Tibial nerve (tissue), 4 donors: ENCODE data around the gene EYS. TPM values are rescaled to one million over a fixed set of nuclear protein-coding genes. Genes with fewer than 3 reads are reported as not detected.

ENCODE experiments used
- DNase-seq, 2 donors: peaks; one replicate each; pipeline ENCODE4 v3.0.0-alpha.2; 2019; ENCODE audit warnings: low spot score in 2 of 2
- H3K27ac ChIP-seq, 4 donors: fragments of 200-600 bp; sonication (generic) in 3 of 4; one replicate each; pipeline ENCODE4 v1.5.1; 2017 to 2019; ENCODE audit warnings: mild to moderate bottlenecking in 1 of 4
- H3K27me3 ChIP-seq, 2 donors: fragments of 200-600 bp; sonication (generic) in 1 of 2; one replicate each; pipeline versions ENCODE4 v1.5.1 to v1.6.0; 2017 to 2019
- H3K36me3 ChIP-seq, 3 donors: fragments of 200-600 bp; sonication (generic); one replicate each; pipeline ENCODE4 v1.5.1; 2018 to 2019
- H3K4me1 ChIP-seq, 4 donors: fragments of 200-600 bp; sonication (generic) in 3 of 4; one replicate each; pipeline ENCODE4 v1.5.1; 2017 to 2019
- H3K4me3 ChIP-seq, 4 donors: fragments of 200-600 bp; sonication (generic) in 3 of 4; one replicate each; pipeline ENCODE4 v1.5.1; 2017 to 2019; ENCODE audit warnings: mild to moderate bottlenecking in 1 of 4, moderate library complexity in 1 of 4
- H3K9me3 ChIP-seq, 4 donors: fragments of 200-600 bp; sonication (generic) in 3 of 4; one replicate each; pipeline ENCODE4 v1.5.1; 2017 to 2019
- CTCF ChIP-seq, 5 experiments: fragments of 200-600 bp in 3 of 5; fragments of 450-650 bp in 2 of 5; sonication (generic) in 3 of 5; IDR thresholded peaks; one replicate each; pipeline ENCODE4 v1.5.1; 2016 to 2019; ENCODE audit warnings: antibody characterized with exemption in 5 of 5, mild to moderate bottlenecking in 3 of 5, moderate library complexity in 2 of 5
- EP300 ChIP-seq, 2 donors: sonication (generic); formaldehyde crosslinking; IDR thresholded peaks; one replicate each; pipeline ENCODE4 v1.6.1; 2017; ENCODE audit warnings: antibody characterized with exemption in 2 of 2, mild to moderate bottlenecking in 1 of 2
- POLR2A ChIP-seq, 2 donors: fragments of 450-650 bp; IDR thresholded peaks; one replicate each; pipeline ENCODE4 v1.6.1; 2017; ENCODE audit warnings: antibody characterized with exemption in 2 of 2, mild to moderate bottlenecking in 2 of 2, moderate library complexity in 2 of 2
- WGBS, 2 donors: methylation state at CpG; one replicate each; pipeline ENCODE4 v1.1.5; 2018; 5-methylcytosine and 5-hydroxymethylcytosine counted together
- total RNA-seq, 4 donors: library from RNA; depleted of rRNA; stranded (reverse); fragments of >200 nt; gene quantifications; one replicate each; pipeline ENCODE4 v1.1.0, GENCODE V29; 2016

EYS gene
- total RNA-seq, 4 donors from 2014 or later, result under 0.01 to 4.5 (median 0.39) TPM; not detected in 1

GRCh38 chr6:63816401-63816981 is 1890.5 kb downstream of the EYS start:
- DNase-seq, result no peak
- TF ChIP-seq EP300 (IDR thresholded peaks at IDR 0.05) (no peak), CTCF (IDR thresholded peaks at IDR 0.05) (no peak), POLR2A (IDR thresholded peaks at IDR 0.05) (no peak)
- Histone ChIP-seq H3K9me3 (no peaks in the 10 kb centered on the region), H3K27ac (no peak overlapping the region), H3K36me3 (no peaks in the 10 kb centered on the region), H3K4me1 (peaks cover 0 to 2% (median 0%) of the 10 kb centered on the region in 4 donors), H3K27me3 (no peaks in the 10 kb centered on the region), H3K4me3 (no peak overlapping the region)
- WGBS, 2 donors, result 45 to 47% methylated on average over 5 of the region's 5 CpGs

- 82 to 93% methylated on average over 1 of the region's 1 CpG for WGBS, 2 donors
- no peak for DNase-seq
- TF ChIP-seq EP300 (IDR thresholded peaks at IDR 0.05) (no peak), CTCF (IDR thresholded peaks at IDR 0.05) (no peak), POLR2A (IDR thresholded peaks at IDR 0.05) (no peak)
- H3K9me3 ChIP-seq, result no peaks in the 10 kb centered on the region
- H3K27ac ChIP-seq, result no peak overlapping the region
- H3K36me3 ChIP-seq, result no peaks in the 10 kb centered on the region
- H3K27me3 ChIP-seq, result no peaks in the 10 kb centered on the region
- peaks cover 0 to 2% (median 0%) of the 10 kb centered on the region in 4 donors for H3K4me1 ChIP-seq
- no peak overlapping the region for H3K4me3 ChIP-seq
These were observed 1892.6 kb downstream of the EYS start for GRCh38 chr6:63814459-63814858.

DNA sequence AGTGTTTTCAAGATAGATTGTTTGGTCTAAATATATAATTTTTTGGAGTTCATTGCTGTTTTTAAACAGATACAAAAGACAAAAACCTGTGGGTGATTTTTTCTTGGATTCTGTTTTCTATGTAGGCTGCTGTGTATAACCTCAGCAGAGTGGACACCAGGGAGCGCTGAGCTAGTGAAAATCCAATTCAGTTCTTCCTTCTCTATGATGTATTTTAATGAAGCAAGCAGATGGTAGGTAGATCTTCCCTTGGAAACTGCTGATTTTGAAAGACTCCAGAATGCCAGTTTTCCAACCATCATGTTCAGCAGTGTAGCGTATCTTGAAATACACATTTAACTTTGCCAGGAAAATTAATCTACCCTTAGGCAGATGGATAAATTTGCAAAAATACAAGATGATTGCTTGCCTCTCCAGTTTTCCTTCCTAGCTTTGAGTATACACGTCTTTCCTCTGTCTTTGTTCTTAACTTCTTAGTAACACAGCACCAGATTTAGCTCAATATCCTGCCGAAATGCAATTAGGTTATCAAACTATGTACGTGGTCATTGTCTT is 1893.4 kb downstream of the EYS start:
- H3K4me1 ChIP-seq, result peaks cover 0 to 2% (median 0%) of the 10 kb centered on the region in 4 donors
- H3K27ac ChIP-seq, result no peak overlapping the region
- H3K27me3 ChIP-seq, result no peaks in the 10 kb centered on the region
- no peaks in the 10 kb centered on the region for H3K9me3 ChIP-seq
- WGBS, 2 donors, result 66 to 71% methylated on average over 5 of the region's 5 CpGs
- DNase-seq, result no peak
- H3K36me3 ChIP-seq, result no peaks in the 10 kb centered on the region
- H3K4me3 ChIP-seq, result no peak overlapping the region
- no peak for TF ChIP-seq CTCF (IDR thresholded peaks at IDR 0.05)
- TF ChIP-seq POLR2A (IDR thresholded peaks at IDR 0.05), result no peak
- TF ChIP-seq EP300 (IDR thresholded peaks at IDR 0.05), result no peak

DNA sequence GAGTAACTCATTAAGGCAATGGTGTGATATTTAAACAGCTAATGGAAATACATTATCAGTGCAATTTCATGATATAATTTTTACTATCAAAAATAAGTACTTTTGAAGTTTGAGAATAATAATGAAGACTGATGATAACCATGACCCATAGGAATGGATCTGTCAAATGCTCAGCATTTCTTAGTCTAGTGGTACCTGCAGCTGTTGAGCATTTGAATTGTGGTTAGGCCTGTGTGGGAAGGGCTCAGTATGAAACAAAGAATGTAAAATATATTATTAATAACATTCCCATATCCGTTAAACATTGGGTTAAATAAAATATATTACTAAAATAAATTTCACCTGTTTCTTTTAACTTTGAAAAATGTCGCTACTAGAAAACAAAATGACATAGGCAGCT is 1898.5 kb downstream of the EYS start:
- TF ChIP-seq POLR2A (IDR thresholded peaks at IDR 0.05) (no peak), EP300 (IDR thresholded peaks at IDR 0.05) (no peak), CTCF (IDR thresholded peaks at IDR 0.05) (no peak)
- no peaks in the 10 kb centered on the region for H3K36me3 ChIP-seq
- H3K27me3 ChIP-seq, result no peaks in the 10 kb centered on the region
- peaks cover 0 to 18% (median 0%) of the 10 kb centered on the region in 4 donors for H3K4me1 ChIP-seq
- H3K9me3 ChIP-seq, result no peaks in the 10 kb centered on the region
- WGBS, 2 donors, result 48 to 65% methylated on average over 2 of the region's 2 CpGs
- DNase-seq, result no peak
- no peak overlapping the region for H3K4me3 ChIP-seq
- no peak overlapping the region for H3K27ac ChIP-seq

DNA sequence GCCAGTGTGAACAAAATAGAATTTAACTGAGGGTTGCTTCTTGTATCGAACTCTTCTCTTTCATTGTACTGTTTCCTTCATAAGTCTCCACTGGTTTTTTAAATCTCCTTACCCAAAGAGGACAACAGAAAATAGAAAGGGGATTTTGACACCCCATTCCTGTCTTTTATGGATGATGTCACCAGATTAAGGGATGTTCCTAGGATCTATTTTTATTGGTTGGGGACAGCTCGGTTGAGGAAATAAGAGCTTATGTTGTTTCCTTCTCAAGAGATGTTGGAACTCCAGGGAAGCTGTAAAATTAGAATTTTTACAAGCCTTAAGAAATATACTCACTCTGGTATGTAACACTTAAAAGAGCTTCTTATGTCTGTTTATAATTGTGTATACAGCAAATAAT is 1900.0 kb downstream of the EYS start:
- H3K27me3 ChIP-seq, result no peaks in the 10 kb centered on the region
- no peak for TF ChIP-seq POLR2A (IDR thresholded peaks at IDR 0.05)
- no peak for TF ChIP-seq CTCF (IDR thresholded peaks at IDR 0.05)
- TF ChIP-seq EP300 (IDR thresholded peaks at IDR 0.05), result no peak
- peak overlapping the region in 2 of 4 donors; percentile 45 to 75 for H3K27ac ChIP-seq

More for the DNA sequence above, 1900.0 kb downstream of the EYS start:
- peaks cover 0 to 18% (median 0%) of the 10 kb centered on the region in 4 donors for H3K4me1 ChIP-seq
- DNase-seq, result no peak
- 55 to 63% methylated on average over 2 of the region's 2 CpGs for WGBS, 2 donors
- H3K9me3 ChIP-seq, result no peaks in the 10 kb centered on the region
- H3K36me3 ChIP-seq, result no peaks in the 10 kb centered on the region
- H3K4me3 ChIP-seq, result no peak overlapping the region
